Dendritic cell treated with granulocyte-macrophage colony-stimulating factor and Interleukin-4, amounts not matched to agents 40 ng/mL and 50 ng/mL, for 4 days (primary cell): Measurements from ENCODE around the gene TBC1D7.

ENCODE experiments used
- H3K27ac Mint-ChIP-seq: one replicate; pipeline ENCODE4 v1.8.0; 2022; ENCODE audit warnings: mild to moderate bottlenecking, mixed read lengths
- H3K27me3 Mint-ChIP-seq: one replicate; pipeline ENCODE4 v1.8.0; 2022; ENCODE audit warnings: mild to moderate bottlenecking, mixed read lengths
- H3K36me3 Mint-ChIP-seq: one replicate; pipeline ENCODE4 v1.8.0; 2022; ENCODE audit warnings: low read depth, mixed read lengths
- H3K4me1 Mint-ChIP-seq: one replicate; pipeline ENCODE4 v1.8.0; 2022; ENCODE audit warnings: low read depth, mixed read lengths
- H3K4me3 Mint-ChIP-seq: one replicate; pipeline ENCODE4 v1.8.0; 2022; ENCODE audit warnings: mild to moderate bottlenecking, moderate library complexity, mixed read lengths
- H3K9me3 Mint-ChIP-seq: one replicate; pipeline ENCODE4 v1.8.0; 2022; ENCODE audit warnings: mixed read lengths
- intact Hi-C: fragments of 100-400 bp; cut with micrococcal nuclease; formaldehyde crosslinking; loops from one replicate; pipeline ENCODE4 v1.15.0; 2022

TBC1D7 gene

DNA sequence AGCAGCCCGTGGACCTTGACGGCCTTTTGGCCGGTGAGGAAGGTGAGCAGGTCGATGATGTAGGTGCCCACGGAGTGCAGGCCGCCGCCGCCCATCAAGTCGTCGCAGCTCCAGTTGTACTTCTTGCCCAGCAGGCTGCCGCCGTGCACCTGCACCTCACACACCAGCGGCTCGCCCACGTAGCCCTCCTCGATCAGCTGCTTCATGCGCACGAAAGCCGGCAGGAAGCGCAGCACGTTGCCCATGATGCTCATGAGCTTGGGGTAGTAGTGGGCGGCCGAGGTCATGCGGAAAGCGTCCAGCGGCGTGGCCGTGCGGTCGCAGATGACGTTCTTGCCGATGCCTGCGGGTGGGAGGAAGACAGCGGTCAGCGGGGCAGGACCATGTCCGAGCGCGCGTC, 37.0 kb upstream of the TBC1D7 start:
- peaks cover 49% of the 10 kb centered on the region for H3K36me3 Mint-ChIP-seq
- no peak overlapping the region for H3K4me3 Mint-ChIP-seq
- intact Hi-C loops: no loop called here
- peaks cover 17% of the 10 kb centered on the region for H3K4me1 Mint-ChIP-seq
- no peaks in the 10 kb centered on the region for H3K27me3 Mint-ChIP-seq
- H3K27ac Mint-ChIP-seq: no peak overlapping the region
- no peaks in the 10 kb centered on the region for H3K9me3 Mint-ChIP-seq

DNA sequence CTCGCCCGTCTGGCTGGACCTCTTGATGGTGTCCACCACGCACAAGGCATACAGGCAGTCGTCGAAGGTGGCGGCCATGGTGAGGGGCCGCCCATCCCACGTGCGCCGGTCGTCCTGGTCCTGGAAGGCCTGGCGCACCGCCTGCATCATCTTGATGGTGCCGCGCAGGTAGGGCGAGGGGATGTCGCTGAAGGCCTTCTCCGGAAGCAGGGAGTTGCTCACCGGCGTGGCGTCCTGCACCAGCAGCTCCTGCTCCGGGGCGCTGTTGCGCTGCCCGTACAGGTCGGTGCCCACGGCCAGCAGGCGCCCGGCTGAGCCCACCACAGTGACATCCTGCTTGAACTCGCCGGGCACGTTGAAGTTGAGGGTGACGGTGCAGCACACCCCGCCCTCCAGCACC, 36.5 kb upstream of the TBC1D7 start:
- intact Hi-C loops: no loop called here
- Mint-ChIP-seq H3K9me3 (no peaks in the 10 kb centered on the region), H3K36me3 (peaks cover 53% of the 10 kb centered on the region), H3K27me3 (no peaks in the 10 kb centered on the region), H3K4me1 (peaks cover 22% of the 10 kb centered on the region), H3K27ac (no peak overlapping the region), H3K4me3 (no peak overlapping the region)

DNA sequence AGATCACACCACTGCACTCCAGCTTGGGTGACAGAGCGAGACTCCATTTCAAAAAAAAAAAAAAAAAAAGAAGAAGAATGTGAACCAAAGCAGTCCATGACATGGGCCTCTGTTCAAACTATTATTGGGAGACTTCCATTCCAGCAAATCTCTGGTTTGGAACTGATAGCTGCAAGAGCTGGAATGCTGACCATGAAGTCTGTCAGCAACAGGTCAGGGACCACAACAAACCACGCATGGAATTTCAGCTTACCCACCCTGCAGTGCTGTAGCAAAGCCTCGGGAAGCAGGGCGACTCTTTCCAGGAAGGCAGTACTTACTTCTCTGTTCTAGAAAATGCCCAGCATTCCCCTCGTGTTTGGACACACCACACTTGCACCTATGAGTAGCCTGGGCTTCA, 34.1 kb upstream of the TBC1D7 start:
- peaks cover 27% of the 10 kb centered on the region for H3K4me1 Mint-ChIP-seq
- H3K4me3 Mint-ChIP-seq: no peak overlapping the region
- no peak overlapping the region for H3K27ac Mint-ChIP-seq
- no peaks in the 10 kb centered on the region for H3K9me3 Mint-ChIP-seq
- peaks cover 64% of the 10 kb centered on the region for H3K36me3 Mint-ChIP-seq
- intact Hi-C loops: no loop called here
- H3K27me3 Mint-ChIP-seq: peaks cover 2% of the 10 kb centered on the region

DNA sequence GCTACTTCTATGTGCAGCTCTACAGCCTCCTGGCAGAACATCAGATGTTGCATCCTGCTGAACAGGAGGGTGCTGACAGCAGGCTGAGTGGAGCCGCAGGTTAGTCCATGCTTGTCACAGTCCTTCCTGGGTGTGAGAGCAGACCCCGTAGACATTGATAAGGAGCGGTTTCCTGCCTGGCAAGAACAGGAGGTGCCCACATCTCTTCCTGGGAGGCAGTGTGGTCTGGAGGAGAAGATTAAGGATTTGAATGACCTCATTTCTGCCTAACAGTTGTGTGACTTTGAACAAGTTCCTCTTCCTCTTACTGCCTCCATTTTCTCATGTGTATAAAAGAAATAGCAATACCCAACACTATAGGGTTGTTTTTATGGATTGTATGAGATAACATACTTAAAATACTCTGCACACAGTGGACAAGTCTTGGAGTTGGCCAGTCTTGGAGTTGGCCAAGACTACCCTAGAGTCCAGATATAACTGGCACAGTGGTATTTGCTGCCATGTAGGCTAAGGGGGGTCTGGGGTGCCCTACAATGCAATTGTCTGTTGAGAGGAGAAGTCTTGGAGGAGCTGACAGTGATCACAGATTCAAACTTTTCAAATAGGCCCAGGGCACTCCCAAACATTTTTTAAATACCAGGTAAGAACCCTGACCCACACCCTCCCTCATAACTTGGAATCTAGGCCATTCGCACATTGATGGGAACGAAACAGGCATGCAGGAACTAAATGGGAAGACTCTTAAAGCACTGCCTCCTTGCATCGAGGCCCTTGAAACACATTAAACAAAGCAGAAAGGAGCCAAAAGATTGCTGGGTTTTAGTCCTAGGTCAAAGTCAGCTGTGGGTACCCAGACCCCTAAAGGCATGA, 32.6 kb upstream of the TBC1D7 start:
- H3K27ac Mint-ChIP-seq: peak overlapping the region; percentile 65
- peaks cover 67% of the 10 kb centered on the region for H3K36me3 Mint-ChIP-seq
- intact Hi-C loops: no loop called here
- no peak overlapping the region for H3K4me3 Mint-ChIP-seq
- H3K27me3 Mint-ChIP-seq: peaks cover 2% of the 10 kb centered on the region
- no peaks in the 10 kb centered on the region for H3K9me3 Mint-ChIP-seq
- peaks cover 37% of the 10 kb centered on the region for H3K4me1 Mint-ChIP-seq

DNA sequence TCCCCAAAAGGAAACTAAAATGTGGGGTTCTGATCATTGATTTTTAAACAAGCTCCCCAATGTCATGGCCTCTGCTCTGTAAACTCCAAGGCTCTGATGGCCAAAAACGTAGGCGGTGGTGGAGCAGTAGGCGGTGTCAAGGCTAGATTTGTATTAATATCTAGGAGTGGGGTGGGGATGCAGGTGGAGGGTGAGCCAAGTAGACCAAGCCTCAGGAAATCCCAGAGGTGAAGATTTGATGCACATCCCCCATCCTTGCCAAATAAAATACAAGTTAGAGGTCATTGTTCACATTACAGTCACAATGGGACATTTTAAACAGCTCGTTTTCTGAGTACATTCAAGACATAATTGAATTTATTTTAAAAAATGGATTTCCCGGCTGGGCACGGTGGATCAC, 30.9 kb upstream of the TBC1D7 start:
- Mint-ChIP-seq H3K9me3 (no peaks in the 10 kb centered on the region), H3K4me1 (peaks cover 52% of the 10 kb centered on the region), H3K27me3 (peaks cover 4% of the 10 kb centered on the region), H3K36me3 (peaks cover 50% of the 10 kb centered on the region), H3K4me3 (no peak overlapping the region), H3K27ac (no peak overlapping the region)
- intact Hi-C loops: loop anchor here (10.0 kb wide), 1 partner anchor 66 kb away; no protein-coding TSS in a partner anchor

DNA sequence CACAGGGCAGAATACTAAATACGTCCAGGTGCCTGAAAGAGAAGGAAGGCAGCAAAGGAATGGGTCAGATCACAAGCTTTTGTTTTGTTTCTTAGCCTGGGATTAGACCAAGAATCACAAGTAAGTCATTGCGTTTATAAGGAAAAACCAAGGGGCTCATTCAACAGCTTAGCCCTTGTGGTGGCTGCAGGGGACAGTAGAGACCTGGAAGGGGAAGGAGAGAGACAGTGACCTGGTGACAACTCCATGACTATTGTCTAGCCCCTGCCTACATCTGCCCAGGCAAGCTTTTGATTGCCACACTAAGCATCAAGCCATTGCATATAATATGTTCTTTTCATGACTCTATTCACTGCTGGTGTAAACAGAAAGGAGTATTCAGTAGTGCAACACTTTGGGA, 30.2 kb upstream of the TBC1D7 start:
- no peak overlapping the region for H3K27ac Mint-ChIP-seq
- H3K9me3 Mint-ChIP-seq: no peaks in the 10 kb centered on the region
- H3K4me1 Mint-ChIP-seq: peaks cover 60% of the 10 kb centered on the region
- intact Hi-C loops: loop anchor here (10.0 kb wide), 1 partner anchor 66 kb away; no protein-coding TSS in a partner anchor
- H3K4me3 Mint-ChIP-seq: no peak overlapping the region
- H3K27me3 Mint-ChIP-seq: peaks cover 4% of the 10 kb centered on the region
- peaks cover 43% of the 10 kb centered on the region for H3K36me3 Mint-ChIP-seq

DNA sequence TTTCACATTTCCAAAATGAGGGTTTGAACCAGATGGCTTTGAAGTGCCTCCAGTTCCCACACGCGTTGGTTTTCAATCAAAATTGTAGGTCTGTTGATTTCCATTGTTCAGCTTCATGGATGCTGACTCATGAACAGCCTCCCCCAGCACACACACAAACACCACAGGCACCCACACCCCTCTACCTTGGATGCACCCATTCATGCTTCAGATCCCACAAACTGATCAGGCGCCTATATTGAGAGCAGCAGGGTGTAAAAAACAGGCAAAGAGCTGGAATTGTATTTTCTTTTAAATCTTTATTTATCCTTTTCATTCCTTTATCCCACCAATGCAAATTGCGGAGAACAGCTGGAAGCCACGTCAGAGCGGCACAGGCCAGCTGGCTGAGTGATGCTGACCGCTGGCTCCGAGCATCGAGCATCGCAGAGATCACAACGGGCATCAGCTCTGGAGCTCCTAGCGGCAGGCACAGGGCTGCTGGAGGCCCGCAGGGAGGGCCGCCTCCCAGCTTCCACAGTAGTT, 29.3 kb upstream of the TBC1D7 start:
- Mint-ChIP-seq H3K27me3 (peaks cover 4% of the 10 kb centered on the region), H3K36me3 (peaks cover 36% of the 10 kb centered on the region), H3K9me3 (no peaks in the 10 kb centered on the region), H3K4me3 (no peak overlapping the region), H3K4me1 (peaks cover 60% of the 10 kb centered on the region), H3K27ac (no peak overlapping the region)
- intact Hi-C loops: loop anchor here (10.0 kb wide), 1 partner anchor 67 kb away; no protein-coding TSS in a partner anchor

DNA sequence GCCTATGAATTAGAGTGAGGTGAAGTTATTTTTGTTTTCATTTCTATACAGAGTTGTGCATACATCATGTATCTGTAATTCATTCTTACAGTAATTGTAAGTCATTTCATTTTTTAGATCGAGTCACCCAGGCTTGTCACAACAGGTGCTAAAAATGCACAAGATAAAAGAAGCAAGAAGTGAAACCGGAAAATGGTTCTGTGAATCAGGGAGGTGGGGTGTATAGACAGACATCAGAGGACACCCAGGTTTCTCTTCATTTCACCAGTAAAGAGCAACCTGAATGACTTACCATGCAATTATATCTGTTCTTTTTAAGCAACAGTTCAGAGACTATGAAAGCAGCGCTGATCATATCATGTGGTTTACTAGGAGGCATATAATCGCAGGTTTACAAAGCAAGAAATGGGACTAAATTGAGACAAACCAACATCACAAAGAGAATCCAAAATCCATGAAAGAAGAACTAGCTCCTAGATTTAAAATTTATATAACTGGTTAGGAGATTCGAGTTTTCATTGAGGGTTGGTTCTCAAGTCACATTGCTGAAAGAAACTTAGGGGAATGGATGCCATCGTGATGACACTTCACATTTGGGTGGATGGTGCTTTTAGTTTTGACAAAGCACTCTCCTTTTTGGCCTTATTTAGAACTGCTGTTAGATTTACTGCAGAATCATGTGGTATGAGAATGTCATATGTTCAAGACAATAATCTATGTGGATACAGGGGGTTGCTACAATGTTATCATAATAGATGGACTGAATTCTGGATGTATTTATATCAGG, 27.9 kb upstream of the TBC1D7 start:
- H3K36me3 Mint-ChIP-seq: peaks cover 30% of the 10 kb centered on the region
- no peak overlapping the region for H3K27ac Mint-ChIP-seq
- H3K9me3 Mint-ChIP-seq: no peaks in the 10 kb centered on the region
- H3K4me1 Mint-ChIP-seq: peaks cover 55% of the 10 kb centered on the region
- H3K4me3 Mint-ChIP-seq: no peak overlapping the region
- intact Hi-C loops: loop anchor here (10.0 kb wide), 1 partner anchor 69 kb away; no protein-coding TSS in a partner anchor
- peaks cover 4% of the 10 kb centered on the region for H3K27me3 Mint-ChIP-seq

DNA sequence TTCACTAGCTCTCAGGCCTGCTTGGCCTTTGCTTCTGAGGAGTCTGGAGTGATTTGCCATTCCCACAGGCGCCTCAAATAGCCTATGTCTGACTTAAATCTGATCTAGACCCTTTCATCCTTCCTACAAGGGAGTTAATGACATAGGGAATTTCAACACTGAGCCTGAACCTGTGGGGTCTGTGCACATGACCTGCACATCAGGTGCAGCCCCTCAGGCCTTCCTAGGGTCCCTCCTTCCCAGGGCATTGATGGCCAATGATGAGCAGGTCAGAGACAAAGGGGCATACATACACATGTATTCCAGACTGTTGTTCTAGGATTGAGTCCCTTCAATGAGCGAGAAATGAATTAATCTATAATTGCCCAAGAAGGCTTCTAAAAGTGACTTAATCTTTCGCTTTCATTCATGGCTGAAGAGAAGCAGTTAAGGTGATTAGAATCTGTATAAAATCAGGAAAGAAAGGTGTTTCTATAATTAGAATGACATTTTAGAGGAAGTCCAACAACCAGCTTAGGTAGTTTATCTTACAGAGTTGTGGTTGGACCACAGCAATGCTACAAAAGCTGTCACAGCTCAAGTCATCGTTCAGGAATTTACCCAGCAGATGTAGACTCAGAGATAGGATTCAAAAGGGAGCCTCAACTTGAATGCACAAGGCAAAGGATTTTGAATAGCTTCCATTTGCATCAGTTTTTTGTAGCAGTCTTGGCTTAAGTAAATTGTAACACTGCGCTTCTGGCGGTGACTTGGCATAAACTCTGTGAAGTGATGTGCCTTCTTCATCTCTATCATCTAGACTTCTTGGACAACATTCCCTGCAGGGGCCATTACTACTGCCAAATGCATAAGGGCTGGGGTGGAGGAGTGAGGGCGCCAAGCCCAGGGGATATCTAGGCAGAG, 27.0 kb upstream of the TBC1D7 start:
- Mint-ChIP-seq H3K4me3 (no peak overlapping the region), H3K27me3 (peaks cover 4% of the 10 kb centered on the region), H3K27ac (no peak overlapping the region), H3K36me3 (peaks cover 22% of the 10 kb centered on the region), H3K9me3 (no peaks in the 10 kb centered on the region), H3K4me1 (peaks cover 46% of the 10 kb centered on the region)
- intact Hi-C loops: loop anchor here (10.0 kb wide), 1 partner anchor 70 kb away; no protein-coding TSS in a partner anchor

DNA sequence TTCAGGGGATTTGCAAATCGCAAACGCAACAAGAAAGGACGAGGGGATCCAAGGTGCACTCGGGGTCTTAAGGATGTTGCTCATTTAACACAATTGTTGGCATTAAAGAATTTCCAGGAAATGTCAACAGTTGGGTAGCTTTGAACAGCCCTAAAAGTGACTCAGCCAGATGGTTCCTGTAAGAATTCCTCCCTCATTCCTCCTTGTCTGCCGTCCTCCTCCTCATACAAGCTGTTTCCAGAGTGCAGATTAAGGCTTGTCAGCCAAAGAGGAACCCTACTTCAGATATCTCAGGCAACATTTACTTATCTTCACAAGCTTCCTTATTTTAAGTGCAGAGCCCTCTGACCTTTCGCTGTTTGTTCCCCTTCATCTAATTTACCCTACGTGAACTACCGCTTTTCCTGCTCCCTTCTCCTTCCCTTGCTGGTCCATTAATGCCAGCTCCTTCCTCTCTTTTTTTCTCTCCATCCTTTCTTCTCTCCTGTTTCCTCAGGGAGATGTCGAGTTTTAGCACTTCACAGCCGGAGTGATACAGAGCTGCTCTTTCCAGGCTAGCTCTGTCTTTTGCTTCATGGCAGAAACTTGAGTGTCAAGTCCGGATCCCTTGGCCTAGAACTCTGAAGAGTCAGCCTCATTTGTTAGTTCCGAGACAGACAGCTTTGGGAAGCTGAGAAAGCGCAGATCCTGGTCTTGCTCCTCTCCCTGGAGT, 26.1 kb upstream of the TBC1D7 start:
- H3K4me1 Mint-ChIP-seq: peaks cover 42% of the 10 kb centered on the region
- H3K4me3 Mint-ChIP-seq: no peak overlapping the region
- H3K27ac Mint-ChIP-seq: no peak overlapping the region
- no peaks in the 10 kb centered on the region for H3K9me3 Mint-ChIP-seq
- intact Hi-C loops: loop anchor here (10.0 kb wide), 1 partner anchor 70 kb away; no protein-coding TSS in a partner anchor
- H3K36me3 Mint-ChIP-seq: peaks cover 17% of the 10 kb centered on the region
- H3K27me3 Mint-ChIP-seq: peaks cover 4% of the 10 kb centered on the region

DNA sequence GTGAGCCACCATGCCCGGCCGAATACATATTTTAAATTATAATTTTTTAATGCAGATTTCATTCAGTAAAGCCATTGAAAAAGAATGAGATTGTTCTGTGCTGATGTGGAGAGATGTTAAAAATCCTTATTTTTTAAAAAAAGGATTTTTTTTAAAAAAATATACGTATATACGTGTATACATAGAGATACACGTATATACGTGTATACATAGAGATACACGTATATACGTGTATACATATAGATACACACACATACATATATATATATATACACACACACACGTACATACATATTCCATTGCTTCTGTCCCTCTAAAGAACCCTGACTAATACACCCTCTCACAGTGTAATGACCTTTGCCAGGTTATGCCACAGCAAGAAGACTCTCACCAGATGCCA, 23.8 kb upstream of the TBC1D7 start:
- no peak overlapping the region for H3K27ac Mint-ChIP-seq
- H3K36me3 Mint-ChIP-seq: peaks cover under 1% of the 10 kb centered on the region
- H3K9me3 Mint-ChIP-seq: no peaks in the 10 kb centered on the region
- H3K4me1 Mint-ChIP-seq: peaks cover 36% of the 10 kb centered on the region
- intact Hi-C loops: loop anchor here (10.0 kb wide), 1 partner anchor 73 kb away; no protein-coding TSS in a partner anchor
- H3K4me3 Mint-ChIP-seq: no peak overlapping the region
- H3K27me3 Mint-ChIP-seq: peaks cover 2% of the 10 kb centered on the region

DNA sequence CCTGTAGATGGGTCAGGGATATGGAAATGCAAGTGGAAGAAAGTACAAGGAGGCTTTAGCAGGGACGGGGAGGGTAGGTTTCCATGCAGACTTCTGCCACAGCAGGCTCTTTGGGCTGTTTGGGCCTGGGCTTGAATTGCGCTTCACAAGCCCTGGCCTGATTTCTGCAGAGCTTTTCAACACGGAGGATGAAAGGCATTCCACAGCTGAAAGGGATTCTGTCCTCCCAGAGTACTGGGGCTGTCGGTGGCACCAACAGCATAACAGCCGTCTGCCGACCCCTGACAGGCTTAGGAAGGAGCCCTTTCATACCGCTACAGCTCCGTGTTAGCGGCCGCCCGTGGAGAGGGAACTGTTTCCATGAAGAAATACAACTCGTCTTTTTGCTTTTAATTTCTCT, 22.9 kb upstream of the TBC1D7 start:
- Mint-ChIP-seq H3K9me3 (no peaks in the 10 kb centered on the region), H3K27me3 (peaks cover 2% of the 10 kb centered on the region), H3K36me3 (no peaks in the 10 kb centered on the region), H3K4me1 (peaks cover 30% of the 10 kb centered on the region), H3K4me3 (no peak overlapping the region), H3K27ac (no peak overlapping the region)
- intact Hi-C loops: loop anchor here (10.0 kb wide), 1 partner anchor 74 kb away; no protein-coding TSS in a partner anchor
